Body of pancreas (tissue), 4 donors: ENCODE results near the gene SRRM3. TPM values are rescaled to one million over a fixed set of nuclear protein-coding genes. Genes with fewer than 3 reads are reported as not detected.
"Not testable (repeated sequence)": the region's sequence is repeated elsewhere in the genome, so short reads cannot be mapped to it uniquely, and the experiment has no call there.

Source experiments
- ATAC-seq: fragments of 150-250 bp; one replicate; pipeline ENCODE4 v1.9.1; 2016
- DNase-seq, 4 donors: peaks; one replicate each; pipeline ENCODE4 v3.0.0-alpha.2; 2019
- H3K27ac ChIP-seq, 4 donors: fragments of 200-600 bp; sonication (generic); 1 replicate in 3 of 4; 2 replicates in 1 of 4; pipeline versions ENCODE4 v1.5.1 to v1.6.1; 2016 to 2019; ENCODE audit warnings: mild to moderate bottlenecking in 1 of 4, mixed read lengths in 1 of 4, moderate library complexity in 1 of 4
- H3K27me3 ChIP-seq, 2 donors: fragments of 200-600 bp; sonication (generic); one replicate each; pipeline ENCODE4 v1.6.0; 2016; ENCODE audit warnings: mild to moderate bottlenecking in 1 of 2
- H3K36me3 ChIP-seq, 2 donors: fragments of 200-600 bp; sonication (generic); replicated peaks in 1 of 2; 2 replicates each; pipeline ENCODE4 v1.5.1; 2016; ENCODE audit warnings: low read depth in 2 of 2; ENCODE audit not compliant: insufficient read depth in 1 of 2
- H3K4me1 ChIP-seq: fragments of 200-600 bp; sonication (generic); one replicate; pipeline ENCODE4 v1.6.0; 2016
- H3K4me3 ChIP-seq, 2 donors: fragments of 200-600 bp; sonication (generic); 1 replicate in 1 of 2; 2 replicates in 1 of 2; pipeline ENCODE4 v1.5.1; 2016 to 2019
- H3K9me3 ChIP-seq, 3 donors: fragments of 200-600 bp; sonication (generic); 1 replicate in 2 of 3; 2 replicates in 1 of 3; pipeline ENCODE4 v1.5.1; 2016
- POLR2A ChIP-seq, 3 donors: fragments of 450-650 bp; IDR thresholded peaks; one replicate each; pipeline ENCODE4 v1.6.1; 2016; ENCODE audit warnings: antibody characterized with exemption in 3 of 3, mild to moderate bottlenecking in 2 of 3
- WGBS, 2 donors: methylation state at CpG; one replicate each; pipeline ENCODE4 v1.1.5; 2017; 5-methylcytosine and 5-hydroxymethylcytosine counted together
- intact Hi-C: fragments of 100-400 bp; cut with DNase I; formaldehyde crosslinking; loops from one replicate; pipeline ENCODE4 v1.15.1; 2023
- total RNA-seq, 2 donors: library from RNA; depleted of rRNA; stranded (reverse); fragments of >200 nt; gene quantifications; one replicate each; pipeline ENCODE4 v1.1.0, GENCODE V29; 2016
- TF ChIP-seq, protein P1 (sequence below), 7 experiments: fragments of 450-650 bp in 4 of 7; fragments of 200-600 bp in 3 of 7; sonication (generic) in 3 of 7; IDR thresholded peaks; one replicate each; pipeline ENCODE4 v1.5.1; 2016 to 2019; ENCODE audit warnings: antibody characterized with exemption in 7 of 7

Gene SRRM3
- total RNA-seq, 2 donors from 2014 or later, result 3.4 to 13.8 TPM

DNA sequence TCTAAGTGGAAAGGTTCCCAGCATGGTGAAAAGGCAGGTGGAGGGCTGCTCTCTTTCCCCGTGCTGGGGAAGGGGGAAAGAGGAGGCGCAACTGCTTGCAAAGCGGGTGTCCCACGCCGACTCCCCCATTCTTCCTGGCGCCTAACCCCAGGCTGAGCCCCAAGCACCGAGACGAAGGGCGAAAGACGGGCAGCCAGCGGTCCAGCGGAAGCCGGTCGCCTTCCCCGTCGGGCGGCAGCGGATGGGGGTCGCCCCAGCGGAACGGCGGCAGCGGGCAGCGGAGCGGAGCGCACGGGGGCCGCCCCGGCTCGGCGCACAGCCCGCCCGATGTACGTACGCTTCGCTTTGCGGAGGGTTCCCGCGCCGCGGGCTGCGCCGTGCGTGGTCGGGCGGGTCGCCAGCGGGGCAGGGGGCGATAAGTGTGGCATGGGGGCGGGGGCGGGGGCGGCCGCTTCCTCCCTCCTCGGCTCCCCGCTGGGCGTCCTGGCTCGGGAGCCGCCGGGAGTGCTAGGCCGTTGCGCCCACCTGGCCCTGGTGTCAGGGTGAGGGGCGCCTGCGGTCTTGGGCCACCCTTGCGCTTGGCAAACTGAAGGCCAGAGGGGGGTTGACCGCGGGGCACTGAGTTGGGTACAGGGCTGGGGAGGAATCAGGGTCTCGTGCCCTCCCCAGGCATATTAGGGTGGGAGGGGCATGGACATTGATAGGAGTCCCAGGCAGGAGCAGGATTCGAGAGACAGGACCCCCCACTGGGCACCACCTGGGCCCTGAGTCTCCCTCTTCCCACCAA is 65.6 kb downstream of the SRRM3 start:
- TF ChIP-seq, protein P1, sequence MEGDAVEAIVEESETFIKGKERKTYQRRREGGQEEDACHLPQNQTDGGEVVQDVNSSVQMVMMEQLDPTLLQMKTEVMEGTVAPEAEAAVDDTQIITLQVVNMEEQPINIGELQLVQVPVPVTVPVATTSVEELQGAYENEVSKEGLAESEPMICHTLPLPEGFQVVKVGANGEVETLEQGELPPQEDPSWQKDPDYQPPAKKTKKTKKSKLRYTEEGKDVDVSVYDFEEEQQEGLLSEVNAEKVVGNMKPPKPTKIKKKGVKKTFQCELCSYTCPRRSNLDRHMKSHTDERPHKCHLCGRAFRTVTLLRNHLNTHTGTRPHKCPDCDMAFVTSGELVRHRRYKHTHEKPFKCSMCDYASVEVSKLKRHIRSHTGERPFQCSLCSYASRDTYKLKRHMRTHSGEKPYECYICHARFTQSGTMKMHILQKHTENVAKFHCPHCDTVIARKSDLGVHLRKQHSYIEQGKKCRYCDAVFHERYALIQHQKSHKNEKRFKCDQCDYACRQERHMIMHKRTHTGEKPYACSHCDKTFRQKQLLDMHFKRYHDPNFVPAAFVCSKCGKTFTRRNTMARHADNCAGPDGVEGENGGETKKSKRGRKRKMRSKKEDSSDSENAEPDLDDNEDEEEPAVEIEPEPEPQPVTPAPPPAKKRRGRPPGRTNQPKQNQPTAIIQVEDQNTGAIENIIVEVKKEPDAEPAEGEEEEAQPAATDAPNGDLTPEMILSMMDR (IDR thresholded peaks at IDR 0.05), result no peak
- no peak for TF ChIP-seq POLR2A (IDR thresholded peaks at IDR 0.05)
- no peaks in the 10 kb centered on the region for H3K36me3 ChIP-seq
- H3K9me3 ChIP-seq, result no peaks in the 10 kb centered on the region
- ATAC-seq (no peak), DNase-seq (no peak)
- H3K27me3 ChIP-seq, result peaks cover 0 to 10% of the 10 kb centered on the region in 2 donors
- no peak overlapping the region for H3K4me3 ChIP-seq
- intact Hi-C loops, result no loop called here
- H3K4me1 ChIP-seq, result peaks cover 11% of the 10 kb centered on the region
- WGBS, 2 donors, result 0 to 1% methylated on average over 3 to 67 of the region's 68 CpGs
- H3K27ac ChIP-seq, result no peak overlapping the region

DNA sequence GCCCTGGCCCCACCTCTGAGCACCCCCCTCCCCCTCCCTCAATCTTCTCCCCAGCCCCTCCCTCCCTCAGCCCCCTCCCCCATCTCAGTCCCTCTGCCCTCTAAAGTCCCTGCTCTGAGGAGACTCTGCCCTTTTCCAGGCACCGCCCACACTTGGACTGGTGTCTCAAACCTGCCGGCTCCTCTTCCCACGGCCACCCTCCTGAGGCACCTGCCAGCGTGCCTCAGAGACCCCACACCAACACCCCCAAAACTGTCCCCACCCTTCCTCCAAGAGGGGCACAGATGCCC is 66.1 kb downstream of the SRRM3 start:
- Histone ChIP-seq H3K36me3 (no peaks in the 10 kb centered on the region), H3K27ac (no peak overlapping the region), H3K9me3 (no peaks in the 10 kb centered on the region), H3K27me3 (peaks cover 0 to 10% of the 10 kb centered on the region in 2 donors), H3K4me1 (peaks cover 11% of the 10 kb centered on the region), H3K4me3 (no peak overlapping the region)
- TF ChIP-seq POLR2A (IDR thresholded peaks at IDR 0.05), result no peak
- TF ChIP-seq, protein P1 (IDR thresholded peaks at IDR 0.05), result no peak
- no peak for DNase-seq
- intact Hi-C loops, result no loop called here
- no peak for ATAC-seq
- 11 to 17% methylated on average over 3 to 4 of the region's 4 CpGs for WGBS, 2 donors

DNA sequence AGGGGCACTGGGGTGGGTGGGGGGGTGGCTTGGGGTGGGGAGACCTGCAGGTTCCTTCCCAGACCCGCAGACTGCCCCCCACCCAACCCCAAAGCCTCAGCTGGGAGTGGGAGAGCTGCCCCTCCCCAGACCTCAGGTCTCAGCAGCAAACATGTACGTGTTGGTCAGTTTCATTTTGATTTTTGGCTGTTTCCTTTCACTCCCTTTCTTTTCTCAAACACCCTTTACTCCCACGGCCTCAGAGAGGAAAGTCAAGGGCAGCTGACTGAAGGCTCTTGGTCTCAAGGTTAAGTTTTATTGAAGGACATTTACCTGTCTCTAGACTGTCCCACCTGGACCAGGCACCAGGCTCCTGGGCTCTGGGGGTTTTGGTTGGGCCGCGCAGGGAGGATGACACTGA is 66.7 kb downstream of the SRRM3 start:
- H3K27ac ChIP-seq, result no peak overlapping the region
- peaks cover 0 to 10% of the 10 kb centered on the region in 2 donors for H3K27me3 ChIP-seq
- ATAC-seq (no peak), DNase-seq (no peak)
- no peaks in the 10 kb centered on the region for H3K36me3 ChIP-seq
- intact Hi-C loops, result no loop called here
- H3K4me3 ChIP-seq, result no peak overlapping the region
- H3K4me1 ChIP-seq, result peaks cover 11% of the 10 kb centered on the region
- TF ChIP-seq, protein P1 (IDR thresholded peaks at IDR 0.05), result no peak
- TF ChIP-seq POLR2A (IDR thresholded peaks at IDR 0.05), result no peak
- 38 to 50% methylated on average over 5 of the region's 5 CpGs for WGBS, 2 donors
- no peaks in the 10 kb centered on the region for H3K9me3 ChIP-seq

DNA sequence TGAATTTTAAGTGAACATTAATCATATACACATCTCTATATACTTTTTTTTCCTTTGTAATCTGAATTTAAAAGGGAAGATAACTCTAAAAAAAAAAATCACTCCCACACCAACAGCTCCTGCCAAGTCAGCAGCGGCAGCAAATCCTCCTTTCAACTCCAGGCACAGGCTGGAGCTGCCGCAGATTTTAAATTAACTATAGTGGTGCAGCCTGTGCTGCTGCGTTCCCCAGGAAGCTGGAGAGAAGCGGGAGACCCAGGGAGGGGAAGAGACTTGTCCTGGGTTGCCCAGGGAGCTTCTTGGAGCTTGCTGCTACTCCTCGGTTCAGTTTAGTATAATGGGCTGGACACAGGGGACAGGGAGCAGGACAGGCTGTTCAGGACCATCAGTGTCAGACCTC is 68.2 kb downstream of the SRRM3 start:
- 10 to 20% methylated on average over 3 to 5 of the region's 5 CpGs for WGBS, 2 donors
- Histone ChIP-seq H3K9me3 (no peaks in the 10 kb centered on the region), H3K36me3 (no peaks in the 10 kb centered on the region), H3K4me3 (no peak overlapping the region), H3K4me1 (peaks cover 11% of the 10 kb centered on the region), H3K27ac (no peak overlapping the region), H3K27me3 (peaks cover 0 to 10% of the 10 kb centered on the region in 2 donors)
- TF ChIP-seq POLR2A (IDR thresholded peaks at IDR 0.05), result no peak
- TF ChIP-seq, protein P1 (IDR thresholded peaks at IDR 0.05), result no peak
- DNase-seq, result no peak
- intact Hi-C loops, result no loop called here
- no peak for ATAC-seq

DNA sequence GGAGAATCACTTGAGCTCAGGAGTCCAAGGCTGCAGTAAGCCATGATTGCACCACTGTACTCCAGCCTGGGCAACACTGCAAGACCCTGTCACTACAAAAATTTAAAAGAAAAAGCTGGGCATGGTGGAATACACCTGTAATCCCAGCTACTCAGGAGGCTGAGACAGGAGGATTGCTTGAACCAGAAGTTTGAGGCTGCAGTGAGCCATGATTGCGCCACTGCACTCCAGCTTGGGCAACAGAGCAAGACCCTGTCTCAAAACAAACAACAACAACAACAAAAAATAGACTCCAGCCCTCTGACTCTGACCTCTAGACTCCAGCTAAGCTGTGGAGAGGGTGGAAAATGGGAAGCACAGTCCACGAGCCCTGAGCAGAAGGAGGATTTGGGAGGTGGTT is 69.7 kb downstream of the SRRM3 start:
- ATAC-seq, intact Hi-C loops, H3K9me3 ChIP-seq, H3K27me3 ChIP-seq, H3K4me3 ChIP-seq, DNase-seq, H3K36me3 ChIP-seq, H3K27ac ChIP-seq: not testable (repeated sequence)
- H3K4me1 ChIP-seq, result peaks cover 11% of the 10 kb centered on the region
- 72 to 91% methylated on average over 2 of the region's 2 CpGs for WGBS, 2 donors
